Neural crest cell (in vitro differentiated cells): ENCODE measurements around the gene ZDHHC19. TPM values are rescaled to one million over a fixed set of nuclear protein-coding genes. Genes with fewer than 3 reads are reported as not detected.

Experiments
- DNase-seq: peaks from one replicate; pipeline ENCODE4 v3.0.0; 2021; ENCODE audit warnings: low read depth, mixed read lengths, low spot score
- H3K27ac Mint-ChIP-seq: one replicate; pipeline ENCODE4 v1.8.0; 2021; ENCODE audit warnings: mild to moderate bottlenecking, mixed read lengths; ENCODE audit not compliant: unreplicated experiment
- H3K27me3 Mint-ChIP-seq: 2 replicates; pipeline ENCODE4 v1.8.0; 2021; ENCODE audit warnings: low read depth, mild to moderate bottlenecking, mixed read lengths
- H3K36me3 Mint-ChIP-seq: 2 replicates; pipeline ENCODE4 v1.8.0; 2021; ENCODE audit warnings: low read depth, mild to moderate bottlenecking, mixed read lengths
- H3K4me1 Mint-ChIP-seq: 2 replicates; pipeline ENCODE4 v1.8.0; 2021; ENCODE audit warnings: mixed read lengths
- H3K4me3 Mint-ChIP-seq: one replicate; pipeline ENCODE4 v1.8.0; 2021; ENCODE audit warnings: mild to moderate bottlenecking, mixed read lengths
- H3K9me3 Mint-ChIP-seq: 2 replicates; pipeline ENCODE4 v1.8.0; 2021; ENCODE audit warnings: mixed read lengths
- total RNA-seq: library from RNA; stranded (reverse); gene quantifications from 2 replicates; pipeline ENCODE4 v1.2.1, GENCODE V29; 2021
- TF ChIP-seq, protein P1 (sequence below): fragments of 200-600 bp; sonication (generic); conservative IDR thresholded peaks from 2 replicates; pipeline ENCODE4 v1.5.0; 2021; ENCODE audit warnings: antibody characterized with exemption, mild to moderate bottlenecking

Gene ZDHHC19
- total RNA-seq, 1 donor from 2014 or later: not detected

- Mint-ChIP-seq H3K4me1 (peaks cover 1% of the 10 kb centered on the region), H3K27ac (no peak overlapping the region), H3K9me3 (peaks cover 7% of the 10 kb centered on the region), H3K27me3 (no peaks in the 10 kb centered on the region), H3K4me3 (no peak overlapping the region), H3K36me3 (peaks cover 2% of the 10 kb centered on the region)
- TF ChIP-seq, protein P1, sequence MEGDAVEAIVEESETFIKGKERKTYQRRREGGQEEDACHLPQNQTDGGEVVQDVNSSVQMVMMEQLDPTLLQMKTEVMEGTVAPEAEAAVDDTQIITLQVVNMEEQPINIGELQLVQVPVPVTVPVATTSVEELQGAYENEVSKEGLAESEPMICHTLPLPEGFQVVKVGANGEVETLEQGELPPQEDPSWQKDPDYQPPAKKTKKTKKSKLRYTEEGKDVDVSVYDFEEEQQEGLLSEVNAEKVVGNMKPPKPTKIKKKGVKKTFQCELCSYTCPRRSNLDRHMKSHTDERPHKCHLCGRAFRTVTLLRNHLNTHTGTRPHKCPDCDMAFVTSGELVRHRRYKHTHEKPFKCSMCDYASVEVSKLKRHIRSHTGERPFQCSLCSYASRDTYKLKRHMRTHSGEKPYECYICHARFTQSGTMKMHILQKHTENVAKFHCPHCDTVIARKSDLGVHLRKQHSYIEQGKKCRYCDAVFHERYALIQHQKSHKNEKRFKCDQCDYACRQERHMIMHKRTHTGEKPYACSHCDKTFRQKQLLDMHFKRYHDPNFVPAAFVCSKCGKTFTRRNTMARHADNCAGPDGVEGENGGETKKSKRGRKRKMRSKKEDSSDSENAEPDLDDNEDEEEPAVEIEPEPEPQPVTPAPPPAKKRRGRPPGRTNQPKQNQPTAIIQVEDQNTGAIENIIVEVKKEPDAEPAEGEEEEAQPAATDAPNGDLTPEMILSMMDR: no peak
- DNase-seq: no peak
Measured at GRCh38 chr3:196149375-196149774, 61.8 kb downstream of the ZDHHC19 start.

Other genes starting within 250 kb of the ZDHHC19 start
- gene TFRC, start 129.3 kb downstream of the ZDHHC19 start, total RNA-seq: 81.2 and 84.4 TPM in 2 replicates
- gene SLC51A, start 5.1 kb upstream of the ZDHHC19 start, total RNA-seq: not detected in 2 replicates
- gene PCYT1A, start 76.3 kb upstream of the ZDHHC19 start, total RNA-seq: 30.2 and 31.0 TPM in 2 replicates
- 42.9 and 44.1 TPM in 2 replicates for gene DYNLT2B, start 106.8 kb upstream of the ZDHHC19 start, total RNA-seq
- gene TM4SF19, start 127.0 kb upstream of the ZDHHC19 start, total RNA-seq: not detected in 2 replicates
- 82.7 and 97.9 TPM in 2 replicates for gene UBXN7, start 221.0 kb upstream of the ZDHHC19 start, total RNA-seq